HEK293 (cell line): ENCODE measurements around the gene PPEF2.

Experiments used
- CTCF ChIA-PET: fragments of 350-600 bp; formaldehyde crosslinking; extraction: SDS; loops from one replicate; lab custom pipeline; 2021; ENCODE audit warnings: antibody characterized with exemption; lab: Yijun Ruan, JAX
- POLR2A ChIA-PET: fragments of 300-600 bp; formaldehyde crosslinking; extraction: SDS; loops from one replicate; lab custom pipeline; 2020; ENCODE audit warnings: antibody characterized with exemption, inconsistent platforms; lab: Yijun Ruan, JAX
- H3K27ac ChIP-seq: fragments of 200-500 bp; sonication (Bioruptor generic); 2 replicates; pipeline ENCODE4 v1.5.1; 2014; ENCODE audit warnings: low read depth, low read length, control low read depth, inconsistent platforms; ENCODE audit errors: extremely low read depth
- H3K36me3 ChIP-seq, 2 experiments: fragments of 200-500 bp in 1 of 2; sonication (Bioruptor generic) in 1 of 2; 1 replicate in 1 of 2; 2 replicates in 1 of 2; pipeline ENCODE4 v1.5.1; 2014 to 2017; ENCODE audit warnings: inconsistent platforms in 2 of 2, low read length in 2 of 2; ENCODE audit not compliant: control insufficient read depth in 2 of 2, insufficient read depth in 1 of 2
- H3K4me1 ChIP-seq: fragments of 200-500 bp; sonication (Bioruptor generic); 2 replicates; pipeline ENCODE4 v1.5.1; 2014; ENCODE audit warnings: mild to moderate bottlenecking, low read length, inconsistent platforms; ENCODE audit not compliant: control insufficient read depth, insufficient read depth
- H3K4me3 ChIP-seq: 2 replicates; pipeline ENCODE4 v1.5.1; 2011; ENCODE audit warnings: low read depth, mild to moderate bottlenecking, control low read depth, low read length, moderate library complexity
- H3K9me3 ChIP-seq: fragments of 200-500 bp; sonication (Bioruptor generic); 2 replicates; pipeline ENCODE4 v1.5.1; 2014; ENCODE audit warnings: low read depth, low read length, inconsistent platforms; ENCODE audit not compliant: control insufficient read depth, insufficient read depth
- ELK4 ChIP-seq: IDR thresholded peaks from 2 replicates; pipeline ENCODE4 v1.6.1; 2011; ENCODE audit warnings: mild to moderate bottlenecking, low read depth, low read length, borderline replicate concordance
- GLI2 ChIP-seq: fragments of 450-650 bp; formaldehyde crosslinking; IDR thresholded peaks from 2 replicates; pipeline ENCODE4; 2017; ENCODE audit warnings: missing biosample characterization, missing genetic modification characterization, low read depth, borderline replicate concordance
- GLIS2 ChIP-seq: fragments of 450-650 bp; formaldehyde crosslinking; IDR thresholded peaks from 2 replicates; pipeline ENCODE4 v1.5.1; 2016; ENCODE audit warnings: missing biosample characterization, missing genetic modification characterization
- KLF10 ChIP-seq: fragments of 450-650 bp; IDR thresholded peaks from 2 replicates; pipeline ENCODE4 v1.5.1; 2018; ENCODE audit warnings: missing biosample characterization, mild to moderate bottlenecking, missing genetic modification characterization
- MEIS1 ChIP-seq: sonication (generic); formaldehyde crosslinking; IDR thresholded peaks from 2 replicates; pipeline ENCODE4 v1.8.1; 2022; ENCODE audit warnings: missing genetic modification reagents, mild to moderate bottlenecking, borderline replicate concordance
- ZBTB26 ChIP-seq: fragments of 450-650 bp; formaldehyde crosslinking; optimal IDR thresholded peaks from 2 replicates; pipeline ENCODE3; 2016; ENCODE audit warnings: missing biosample characterization, mild to moderate bottlenecking, missing genetic modification characterization
- ZBTB48 ChIP-seq: fragments of 450-650 bp; formaldehyde crosslinking; IDR thresholded peaks from 2 replicates; pipeline ENCODE4 v1.5.1; 2016; ENCODE audit warnings: missing biosample characterization, missing genetic modification characterization
- ZBTB49 ChIP-seq: fragments of 450-650 bp; formaldehyde crosslinking; IDR thresholded peaks from 2 replicates; pipeline ENCODE4 v1.5.1; 2016; ENCODE audit warnings: missing biosample characterization, missing genetic modification characterization, low read depth
- ZFHX2 ChIP-seq: fragments of 450-650 bp; formaldehyde crosslinking; conservative IDR thresholded peaks from 2 replicates; pipeline ENCODE4 v1.5.1; 2016; ENCODE audit warnings: missing biosample characterization, missing genetic modification characterization
- ZNF280C ChIP-seq: fragments of 450-650 bp; formaldehyde crosslinking; IDR thresholded peaks from 2 replicates; pipeline ENCODE4 v1.5.1; 2016; ENCODE audit warnings: missing biosample characterization, missing genetic modification characterization
- ZNF324 ChIP-seq: fragments of 450-650 bp; formaldehyde crosslinking; IDR thresholded peaks from 2 replicates; pipeline ENCODE4 v1.5.1; 2016; ENCODE audit warnings: missing biosample characterization, missing genetic modification characterization
- ZNF350 ChIP-seq: fragments of 450-650 bp; formaldehyde crosslinking; IDR thresholded peaks from 2 replicates; pipeline ENCODE4 v1.5.0; 2017; ENCODE audit warnings: missing biosample characterization, mild to moderate bottlenecking, missing genetic modification characterization
- ZNF362 ChIP-seq: fragments of 450-650 bp; formaldehyde crosslinking; IDR thresholded peaks from 2 replicates; pipeline ENCODE4 v1.5.1; 2016; ENCODE audit warnings: missing biosample characterization, missing genetic modification characterization
- ZNF449 ChIP-seq: fragments of 450-650 bp; formaldehyde crosslinking; IDR thresholded peaks from 2 replicates; pipeline ENCODE4 v1.5.1; 2017; ENCODE audit warnings: missing biosample characterization, mild to moderate bottlenecking, missing genetic modification characterization, moderate library complexity
- ZNF544 ChIP-seq: fragments of 450-650 bp; formaldehyde crosslinking; IDR thresholded peaks from 2 replicates; pipeline ENCODE4 v1.5.0; 2017; ENCODE audit warnings: missing biosample characterization, missing genetic modification characterization
- ZNF610 ChIP-seq: fragments of 450-650 bp; formaldehyde crosslinking; IDR thresholded peaks from 2 replicates; pipeline ENCODE4 v1.5.1; 2016; ENCODE audit warnings: missing biosample characterization, missing genetic modification characterization, borderline replicate concordance
- ZNF664 ChIP-seq: fragments of 450-650 bp; formaldehyde crosslinking; IDR thresholded peaks from 2 replicates; pipeline ENCODE4 v1.5.1; 2016; ENCODE audit warnings: missing biosample characterization, missing genetic modification characterization
- ZSCAN16 ChIP-seq: fragments of 450-650 bp; formaldehyde crosslinking; IDR thresholded peaks from 2 replicates; pipeline ENCODE4 v1.5.1; 2016; ENCODE audit warnings: missing biosample characterization, missing genetic modification characterization
- ZSCAN18 ChIP-seq: fragments of 450-650 bp; formaldehyde crosslinking; IDR thresholded peaks from 2 replicates; pipeline ENCODE4 v1.5.1; 2016; ENCODE audit warnings: missing biosample characterization, missing genetic modification characterization

Gene PPEF2

GRCh38 chr4:75830906-75831305 lies 71.3 kb downstream of the PPEF2 start (continued):
- TF ChIP-seq ZBTB49 (tag by site-specific recombination), result no peak
- TF ChIP-seq ZFHX2 (tag by site-specific recombination), result no peak
- no peak for TF ChIP-seq ZNF610 (tag by site-specific recombination)
- no peak for TF ChIP-seq ZBTB26 (tag by site-specific recombination)
- no peak for TF ChIP-seq ZSCAN16 (tag by site-specific recombination)
- no peak for TF ChIP-seq ZNF280C (tag by site-specific recombination)
- TF ChIP-seq, all 188 proteins: peak for 0

GRCh38 chr4:75823812-75824211 lies 78.4 kb downstream of the PPEF2 start:
- CTCF ChIA-PET, result no interaction called here
- Histone ChIP-seq H3K4me3 (no peak overlapping the region), H3K9me3 (no peaks in the 10 kb centered on the region), H3K4me1 (no peaks in the 10 kb centered on the region), H3K36me3 (no peaks in the 10 kb centered on the region), H3K27ac (no peak overlapping the region)
- POLR2A ChIA-PET, result no interaction called here
- TF ChIP-seq ZNF324 (tag by site-specific recombination), result no peak
- TF ChIP-seq ZSCAN18 (tag by site-specific recombination), result no peak
- TF ChIP-seq ZNF350 (tag by site-specific recombination), result no peak
- no peak for TF ChIP-seq ZBTB48
- no peak for TF ChIP-seq GLI2
- no peak for TF ChIP-seq ELK4
- TF ChIP-seq ZNF544 (tag by site-specific recombination), result no peak
- no peak for TF ChIP-seq ZNF664 (tag by site-specific recombination)
- no peak for TF ChIP-seq KLF10 (tag by site-specific recombination)
- no peak for TF ChIP-seq ZSCAN16 (tag by site-specific recombination)
- TF ChIP-seq MEIS1, result no peak

- ChIA-PET CTCF (no interaction called here), POLR2A (no interaction called here)
- H3K27ac ChIP-seq, result no peak overlapping the region
- no peaks in the 10 kb centered on the region for H3K36me3 ChIP-seq
- no peaks in the 10 kb centered on the region for H3K4me1 ChIP-seq
- H3K4me3 ChIP-seq, result no peak overlapping the region
- no peaks in the 10 kb centered on the region for H3K9me3 ChIP-seq
- TF ChIP-seq ZNF449 (tag by site-specific recombination) (no peak), GLIS2 (tag by site-specific recombination) (no peak), ZNF362 (tag by site-specific recombination) (no peak)
Measured at GRCh38 chr4:75822416-75822815, 79.8 kb downstream of the PPEF2 start.
